Stomach (tissue), 4 donors: Measurements from ENCODE around the gene DRC1.

Source experiments
- CTCF ChIP-seq, 7 experiments: fragments of 450-650 bp in 4 of 7; fragments of 200-600 bp in 3 of 7; sonication (generic) in 3 of 7; IDR thresholded peaks; one replicate each; pipeline ENCODE4 v1.5.1; 2016 to 2019; ENCODE audit warnings: antibody characterized with exemption in 7 of 7, control low read depth in 2 of 7, mild to moderate bottlenecking in 1 of 7
- EP300 ChIP-seq: sonication (generic); formaldehyde crosslinking; IDR thresholded peaks from one replicate; pipeline ENCODE4 v1.6.1; 2017; ENCODE audit warnings: antibody characterized with exemption
- POLR2A ChIP-seq, 4 donors: fragments of 450-650 bp; IDR thresholded peaks; one replicate each; pipeline ENCODE4 v1.6.1; 2016; ENCODE audit warnings: antibody characterized with exemption in 4 of 4, control low read depth in 2 of 4, mild to moderate bottlenecking in 1 of 4, moderate library complexity in 1 of 4
- POLR2AphosphoS5 ChIP-seq, 3 donors: sonication (generic); formaldehyde crosslinking; IDR thresholded peaks; one replicate each; pipeline ENCODE4 v1.6.1; 2016; ENCODE audit warnings: antibody characterized with exemption in 3 of 3

- TF ChIP-seq CTCF (IDR thresholded peaks at IDR 0.05) (no peak), POLR2AphosphoS5 (IDR thresholded peaks at IDR 0.05) (no peak), EP300 (no peak), POLR2A (IDR thresholded peaks at IDR 0.05) (no peak)
These were observed 73.3 kb downstream of the DRC1 start for GRCh38 chr2:26475037-26475436.
